Natural killer cell treated with Interleukin-12 subunit alpha and Interleukin-12 subunit beta and Interleukin-15 and Interleukin-18, amount 100 ng/mL, for 72 hours (primary cell): Measurements from ENCODE around the gene OR2AJ1. TPM values are rescaled to one million over a fixed set of nuclear protein-coding genes. Genes with fewer than 3 reads are reported as not detected.

Source experiments
- total RNA-seq, 2 donors: library from RNA; stranded (reverse); gene quantifications; one replicate each; pipeline ENCODE4 v1.2.3, GENCODE V29; 2022

The OR2AJ1 gene
- total RNA-seq, 2 donors from 2014 or later = not detected

Other genes starting within 250 kb of the OR2AJ1 start
- not detected for gene OR13G1, start 245.2 kb upstream of the OR2AJ1 start, total RNA-seq
- gene OR6F1, start 208.2 kb upstream of the OR2AJ1 start, total RNA-seq = not detected
- gene OR14K1, start 186.3 kb upstream of the OR2AJ1 start, total RNA-seq = not detected
- not detected for gene OR14A2, start 176.7 kb upstream of the OR2AJ1 start, total RNA-seq
- gene OR1C1, start 164.3 kb upstream of the OR2AJ1 start, total RNA-seq = not detected
- gene OR14A16, start 100.8 kb upstream of the OR2AJ1 start, total RNA-seq = not detected
- gene OR11L1, start 83.0 kb upstream of the OR2AJ1 start, total RNA-seq = not detected
- under 1 TPM; 0.39 to 0.50 TPM for gene TRIM58, start 67.7 kb upstream of the OR2AJ1 start, total RNA-seq
- under 1 TPM; 0.31 to 0.47 TPM for gene OR2W3, start 29.3 kb upstream of the OR2AJ1 start, total RNA-seq
- not detected for gene OR2T8, start 4.6 kb upstream of the OR2AJ1 start, total RNA-seq
- gene OR2L8, start 24.0 kb downstream of the OR2AJ1 start, total RNA-seq = under 1 TPM in 1 of 2 donors, not detected in 1; 0.47 TPM
- gene OR2AK2, start 40.3 kb downstream of the OR2AJ1 start, total RNA-seq = not detected
- gene OR2L5, start 88.8 kb downstream of the OR2AJ1 start, total RNA-seq = not detected
- gene OR2L2, start 105.2 kb downstream of the OR2AJ1 start, total RNA-seq = under 1 TPM; 0.12 to 0.17 TPM
- gene OR2L3, start 121.9 kb downstream of the OR2AJ1 start, total RNA-seq = not detected
- not detected for gene OR2L13, start 170.3 kb downstream of the OR2AJ1 start, total RNA-seq
- gene OR2M5, start 220.3 kb downstream of the OR2AJ1 start, total RNA-seq = not detected
- gene OR2M2, start 249.9 kb downstream of the OR2AJ1 start, total RNA-seq = not detected